Smooth muscle cell (in vitro differentiated cells): Measurements from ENCODE around the gene C10orf71. TPM values are rescaled to one million over a fixed set of nuclear protein-coding genes. Genes with fewer than 3 reads are reported as not detected.

Experiments
- DNase-seq: peaks from one replicate; lab custom pipeline; 2025; ENCODE audit not compliant: unreplicated experiment; lab: John Stamatoyannopoulos, UW
- H2AFZ ChIP-seq: fragments of 200-600 bp; sonication (generic); 2 replicates; pipeline ENCODE4 v1.6.0; 2016; ENCODE audit warnings: antibody characterized with exemption, low read depth, mild to moderate bottlenecking
- H3F3A ChIP-seq: fragments of 200-600 bp; sonication (generic); 2 replicates; pipeline ENCODE4 v1.6.0; 2017; ENCODE audit warnings: antibody characterized with exemption, low read depth
- H3K27ac ChIP-seq: fragments of 200-600 bp; sonication (generic); 2 replicates; pipeline ENCODE4 v1.5.1; 2016; ENCODE audit warnings: low read depth, mild to moderate bottlenecking
- H3K27me3 ChIP-seq: fragments of 200-600 bp; sonication (generic); 2 replicates; pipeline ENCODE4 v1.6.1; 2016; ENCODE audit warnings: low read depth, mild to moderate bottlenecking
- H3K36me3 ChIP-seq: fragments of 200-600 bp; sonication (generic); 2 replicates; pipeline ENCODE4 v1.5.1; 2016; ENCODE audit warnings: low read depth
- H3K4me1 ChIP-seq: fragments of 200-600 bp; sonication (generic); 2 replicates; pipeline ENCODE4 v1.5.1; 2016; ENCODE audit warnings: low read depth
- H3K4me2 ChIP-seq: fragments of 200-600 bp; sonication (generic); 2 replicates; pipeline ENCODE4 v1.6.0; 2016; ENCODE audit warnings: mild to moderate bottlenecking
- H3K4me3 ChIP-seq: fragments of 200-600 bp; sonication (generic); 2 replicates; pipeline ENCODE4 v1.5.1; 2016; ENCODE audit warnings: mild to moderate bottlenecking
- H3K79me2 ChIP-seq: fragments of 200-600 bp; sonication (generic); 2 replicates; pipeline ENCODE4 v1.6.0; 2016; ENCODE audit warnings: low read depth, mild to moderate bottlenecking
- H3K9ac ChIP-seq: fragments of 200-600 bp; sonication (generic); 2 replicates; pipeline ENCODE4 v1.6.0; 2016; ENCODE audit warnings: low read depth
- H3K9me3 ChIP-seq: fragments of 200-600 bp; sonication (generic); replicated peaks from 2 replicates; pipeline ENCODE4 v1.5.1; 2016; ENCODE audit warnings: low read depth
- H4K20me1 ChIP-seq: fragments of 200-600 bp; sonication (generic); 2 replicates; pipeline ENCODE4 v1.6.0; 2016; ENCODE audit warnings: low read depth
- WGBS: methylation state at CpG from one replicate; pipeline ENCODE4 v1.1.7; 2016; ENCODE audit warnings: low lambda C conversion rate; 5-methylcytosine and 5-hydroxymethylcytosine counted together
- polyA plus RNA-seq: library from polyadenylated mRNA; unstranded; fragments of >200 nt; fragmentation: Nextera tagmentation; extraction: Ambion mirVana; gene quantifications from 2 replicates; pipeline ENCODE4 v1.2.1, GENCODE V29; 2016
- total RNA-seq: library from RNA; depleted of rRNA; stranded (reverse); fragments of >200 nt; gene quantifications from 2 replicates; pipeline ENCODE4 v1.2.3, GENCODE V29; 2014
- TF ChIP-seq, protein P1 (sequence below): fragments of 200-600 bp; sonication (generic); IDR thresholded peaks from 2 replicates; pipeline ENCODE4 v1.5.1; 2017; ENCODE audit warnings: borderline replicate concordance, mild to moderate bottlenecking, antibody characterized with exemption; ENCODE audit not compliant: insufficient read depth, poor library complexity, severe bottlenecking

C10orf71 gene
- total and polyA plus RNA-seq, 2 experiments from 2014 or later: not detected

DNA sequence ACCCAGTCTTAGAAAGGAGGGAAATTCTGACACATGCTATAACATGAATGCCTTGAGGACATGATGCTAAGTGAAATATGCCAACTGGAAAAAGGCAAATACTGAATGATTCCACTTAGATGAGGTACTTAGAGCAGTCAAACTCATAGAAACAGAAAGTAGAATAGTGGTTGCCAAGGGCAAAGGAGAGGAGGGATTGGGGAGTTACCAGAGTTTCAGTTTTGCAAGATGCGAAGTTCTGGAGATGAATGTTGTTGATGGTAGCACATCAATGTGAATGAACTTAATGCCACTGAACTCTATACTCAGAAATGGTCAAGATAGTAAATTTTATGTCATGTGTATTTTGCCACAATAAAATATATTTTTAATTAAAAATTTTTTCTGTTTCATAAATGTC is 58.0 kb downstream of the C10orf71 start:
- WGBS: 88% methylated on average over 1 of the region's 1 CpG
- no peaks in the 10 kb centered on the region for H3F3A ChIP-seq
- no peak overlapping the region for H3K4me3 ChIP-seq
- H3K27me3 ChIP-seq: no peaks in the 10 kb centered on the region
- no peak overlapping the region for H3K9ac ChIP-seq
- H2AFZ ChIP-seq: no peak overlapping the region
- no peaks in the 10 kb centered on the region for H3K79me2 ChIP-seq
- no peaks in the 10 kb centered on the region for H3K36me3 ChIP-seq
- H3K4me1 ChIP-seq: no peaks in the 10 kb centered on the region
- TF ChIP-seq, protein P1, sequence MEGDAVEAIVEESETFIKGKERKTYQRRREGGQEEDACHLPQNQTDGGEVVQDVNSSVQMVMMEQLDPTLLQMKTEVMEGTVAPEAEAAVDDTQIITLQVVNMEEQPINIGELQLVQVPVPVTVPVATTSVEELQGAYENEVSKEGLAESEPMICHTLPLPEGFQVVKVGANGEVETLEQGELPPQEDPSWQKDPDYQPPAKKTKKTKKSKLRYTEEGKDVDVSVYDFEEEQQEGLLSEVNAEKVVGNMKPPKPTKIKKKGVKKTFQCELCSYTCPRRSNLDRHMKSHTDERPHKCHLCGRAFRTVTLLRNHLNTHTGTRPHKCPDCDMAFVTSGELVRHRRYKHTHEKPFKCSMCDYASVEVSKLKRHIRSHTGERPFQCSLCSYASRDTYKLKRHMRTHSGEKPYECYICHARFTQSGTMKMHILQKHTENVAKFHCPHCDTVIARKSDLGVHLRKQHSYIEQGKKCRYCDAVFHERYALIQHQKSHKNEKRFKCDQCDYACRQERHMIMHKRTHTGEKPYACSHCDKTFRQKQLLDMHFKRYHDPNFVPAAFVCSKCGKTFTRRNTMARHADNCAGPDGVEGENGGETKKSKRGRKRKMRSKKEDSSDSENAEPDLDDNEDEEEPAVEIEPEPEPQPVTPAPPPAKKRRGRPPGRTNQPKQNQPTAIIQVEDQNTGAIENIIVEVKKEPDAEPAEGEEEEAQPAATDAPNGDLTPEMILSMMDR: no peak
- no peak for DNase-seq
- no peaks in the 10 kb centered on the region for H4K20me1 ChIP-seq
- H3K27ac ChIP-seq: no peak overlapping the region
- H3K4me2 ChIP-seq: no peak overlapping the region
- no peaks in the 10 kb centered on the region for H3K9me3 ChIP-seq

DNA sequence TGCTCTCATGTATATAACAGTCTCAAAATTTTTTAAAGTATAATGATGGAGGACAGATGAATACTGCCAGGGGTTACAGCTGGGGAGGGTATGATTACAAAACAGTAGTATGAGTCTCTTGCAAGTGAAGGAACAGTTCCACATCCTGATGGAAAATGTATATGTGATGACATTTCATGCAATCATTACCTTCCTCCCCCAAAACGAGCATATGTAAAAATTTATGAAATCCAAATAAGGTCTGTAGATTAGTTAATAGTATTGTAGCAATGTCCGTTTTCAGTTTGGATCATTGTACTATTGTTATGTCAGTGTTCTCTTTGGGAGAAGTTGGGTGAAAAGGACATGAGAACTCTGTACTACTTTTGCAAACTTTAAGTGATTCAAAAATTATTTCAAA is 58.9 kb downstream of the C10orf71 start:
- Histone ChIP-seq H3K27ac (no peak overlapping the region), H3K4me3 (no peak overlapping the region), H3K9me3 (no peaks in the 10 kb centered on the region), H3K27me3 (no peaks in the 10 kb centered on the region), H3F3A (no peaks in the 10 kb centered on the region), H2AFZ (no peak overlapping the region), H4K20me1 (no peaks in the 10 kb centered on the region), H3K4me1 (no peaks in the 10 kb centered on the region), H3K9ac (no peak overlapping the region), H3K36me3 (no peaks in the 10 kb centered on the region), H3K79me2 (no peaks in the 10 kb centered on the region), H3K4me2 (no peak overlapping the region)
- 81% methylated on average over 2 of the region's 2 CpGs for WGBS
- TF ChIP-seq, protein P1: no peak
- DNase-seq: no peak

DNA sequence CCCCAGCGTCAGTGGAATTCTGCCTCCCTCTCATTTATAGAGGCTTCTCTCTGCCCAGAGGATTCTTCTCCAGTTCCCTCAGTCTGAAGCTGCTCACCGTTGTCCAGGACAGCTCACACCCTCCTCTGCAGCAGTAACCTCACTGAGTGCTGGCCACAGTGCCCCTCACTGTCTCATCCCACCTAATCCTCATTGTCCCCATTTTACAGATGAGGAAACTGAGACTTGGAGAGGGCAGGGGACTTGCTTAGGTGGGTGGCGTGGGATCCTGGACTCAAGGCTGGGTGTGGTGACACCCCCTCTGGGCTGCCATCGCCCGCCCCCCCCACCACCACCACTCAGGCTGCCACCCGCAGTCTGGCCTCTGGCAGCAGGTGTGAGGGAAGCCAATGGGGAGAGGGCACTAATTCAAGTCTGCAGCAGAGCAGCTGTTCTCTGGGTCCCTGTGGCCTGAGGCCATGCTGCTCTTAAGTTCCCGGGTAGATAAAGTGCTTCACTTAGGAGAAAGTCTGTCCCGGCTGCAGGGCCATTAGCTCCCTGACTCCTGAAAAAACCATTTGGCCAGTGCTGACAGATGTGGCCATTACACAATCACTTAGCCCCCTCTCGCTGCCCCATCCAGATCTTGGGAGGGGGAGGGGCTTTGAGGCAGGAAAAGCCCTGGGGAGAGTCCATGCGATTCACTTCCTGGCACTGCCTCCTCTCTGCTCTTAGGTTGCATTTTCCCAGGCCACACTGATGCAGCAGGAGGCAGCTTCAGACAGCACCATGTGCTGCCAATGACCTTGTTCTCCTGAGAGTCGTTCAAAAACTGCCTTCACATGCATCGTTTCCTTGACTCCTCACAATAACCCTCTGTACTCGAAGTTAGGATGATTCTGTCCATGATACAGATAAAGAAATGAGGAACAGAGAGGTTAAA is 60.6 kb downstream of the C10orf71 start:
- no peak overlapping the region for H3K4me3 ChIP-seq
- H3K27ac ChIP-seq: no peak overlapping the region
- no peaks in the 10 kb centered on the region for H3K79me2 ChIP-seq
- no peaks in the 10 kb centered on the region for H4K20me1 ChIP-seq
- DNase-seq: no peak
- no peaks in the 10 kb centered on the region for H3K4me1 ChIP-seq
- no peaks in the 10 kb centered on the region for H3K36me3 ChIP-seq
- no peaks in the 10 kb centered on the region for H3K27me3 ChIP-seq
- TF ChIP-seq, protein P1: no peak
- no peaks in the 10 kb centered on the region for H3K9me3 ChIP-seq
- WGBS: 40% methylated on average over 12 of the region's 13 CpGs
- no peak overlapping the region for H3K4me2 ChIP-seq
- no peak overlapping the region for H3K9ac ChIP-seq
- H2AFZ ChIP-seq: no peak overlapping the region
- H3F3A ChIP-seq: no peaks in the 10 kb centered on the region
